DMS114 treated with DMSO at 0.1 percent for 48 hours (cell line): ENCODE results near the gene FAH.
A peak's percentile ranks its signal among the peaks of the same experiment; 100 is the strongest.
"Not testable (repeated sequence)": the region's sequence is repeated elsewhere in the genome, so short reads cannot be mapped to it uniquely, and the experiment has no call there.

Experiments
- DNase-seq: peaks from one replicate; lab custom pipeline; 2025; ENCODE audit not compliant: unreplicated experiment; lab: John Stamatoyannopoulos, UW

FAH gene

DNA sequence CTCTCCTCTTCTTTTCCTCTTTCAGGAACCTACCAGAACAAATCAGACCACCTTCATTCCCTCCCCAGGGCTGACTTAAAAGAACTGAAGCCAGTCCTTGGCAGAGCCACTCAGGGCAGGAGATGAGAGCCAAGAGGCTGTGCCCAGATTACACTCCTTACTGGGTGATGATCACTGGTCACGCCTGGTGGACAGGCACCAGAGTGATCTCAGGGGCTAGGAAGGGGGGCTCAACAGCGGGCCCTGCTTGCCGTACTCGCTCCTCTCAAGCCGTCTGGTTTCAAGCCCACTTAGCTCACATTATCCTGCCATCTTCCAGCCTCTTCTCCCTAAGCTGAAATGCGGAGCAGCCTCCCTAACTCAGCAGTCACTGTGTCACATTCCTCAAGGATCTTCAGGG lies 1.7 kb upstream of the FAH start:
- DNase-seq, result no peak

DNA sequence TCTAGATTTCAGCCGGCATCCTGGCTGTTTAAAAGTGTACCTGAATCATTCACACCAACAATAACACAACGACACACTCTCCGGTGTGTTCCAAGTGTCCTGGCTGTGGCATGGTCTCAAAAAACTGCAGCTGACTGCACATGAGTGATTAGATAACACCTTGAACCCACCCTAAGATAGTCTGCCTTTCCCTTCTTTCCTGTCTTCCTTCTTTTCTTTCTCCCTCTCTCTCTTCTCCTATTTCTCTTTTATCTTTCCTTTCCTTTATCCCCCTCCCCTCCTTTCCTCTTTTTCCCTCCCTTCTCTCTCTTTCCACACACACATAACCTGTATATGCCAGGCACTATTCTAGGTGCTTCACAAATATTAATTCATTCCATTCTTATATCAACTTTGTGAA lies 1.2 kb upstream of the FAH start:
- DNase-seq, result no peak

DNA sequence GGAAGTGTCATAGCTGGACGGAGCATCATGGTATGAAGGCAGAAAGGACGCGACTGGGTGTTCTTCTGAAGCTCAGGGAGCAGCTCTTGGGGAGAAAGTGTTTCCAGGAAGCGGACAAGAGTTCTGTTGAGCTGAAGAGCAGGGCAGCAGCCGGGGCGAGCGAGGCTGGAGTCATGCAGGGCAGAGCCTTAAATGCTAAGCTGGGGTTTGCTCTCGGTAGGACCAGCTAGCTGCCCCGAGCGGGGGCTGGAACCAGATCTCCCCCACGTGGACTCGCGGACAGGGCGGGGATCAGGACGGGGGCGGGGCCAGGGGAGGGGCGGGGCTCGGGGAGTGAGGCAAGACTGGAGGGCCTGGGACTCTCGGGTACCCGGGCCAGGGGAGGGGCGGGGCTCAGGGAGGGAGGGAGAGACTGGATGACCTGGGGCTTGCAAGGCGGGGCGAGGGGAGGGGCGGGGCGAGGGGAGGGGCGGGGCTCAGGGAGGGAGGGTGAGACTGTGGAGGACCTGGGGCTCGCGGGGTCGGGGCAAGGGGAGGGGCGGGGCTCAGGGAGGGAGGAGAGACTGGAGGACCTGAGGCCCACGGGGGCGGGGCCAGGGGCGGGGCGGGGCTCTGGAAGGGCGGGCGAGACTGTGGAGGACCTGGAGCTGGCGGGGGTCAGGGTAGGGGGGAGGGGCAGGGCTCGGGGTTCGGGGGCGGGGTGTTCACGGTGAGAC lies 461 bp upstream of the FAH start:
- peak; percentile 76 for DNase-seq

DNA sequence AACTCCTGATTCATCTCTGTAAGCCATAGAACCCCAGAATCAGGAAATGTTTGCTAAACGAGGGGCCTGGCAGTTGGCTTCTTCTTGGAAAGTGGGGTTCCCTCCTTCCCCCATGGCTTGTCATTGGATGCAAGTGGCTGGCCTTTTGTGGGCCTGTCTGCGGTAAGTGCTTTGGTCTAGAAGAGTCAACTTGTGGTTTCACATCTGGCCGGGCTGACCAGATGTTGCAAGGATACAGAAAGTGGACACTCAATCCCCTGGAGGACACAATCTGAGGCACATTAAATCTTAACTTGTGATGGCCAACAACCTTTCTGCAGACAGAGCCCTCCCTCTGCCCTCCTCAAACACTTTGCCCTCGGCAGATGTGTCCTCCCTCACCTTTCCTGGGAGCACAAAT lies 1.1 kb downstream of the FAH start:
- DNase-seq, result no peak

DNA sequence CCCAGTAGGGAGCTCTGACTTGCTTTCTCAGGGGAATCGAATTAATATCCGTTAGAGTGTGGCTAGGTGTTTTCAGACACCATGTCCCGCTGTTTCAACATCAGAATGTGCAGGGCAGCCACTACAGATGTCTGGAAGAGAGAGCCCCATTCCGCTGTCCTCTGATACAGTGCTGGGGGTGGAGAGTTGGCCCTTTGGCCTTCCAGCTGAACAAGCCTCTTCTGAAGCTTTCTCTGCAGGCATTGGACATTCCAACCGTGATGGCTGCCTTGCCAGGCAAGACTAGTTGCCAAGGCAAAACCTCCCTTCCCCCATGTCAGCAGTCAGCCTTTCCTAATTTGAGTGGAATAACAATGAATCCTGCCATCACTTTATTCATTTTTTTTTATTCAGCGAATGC lies 1.5 kb downstream of the FAH start:
- no peak for DNase-seq

DNA sequence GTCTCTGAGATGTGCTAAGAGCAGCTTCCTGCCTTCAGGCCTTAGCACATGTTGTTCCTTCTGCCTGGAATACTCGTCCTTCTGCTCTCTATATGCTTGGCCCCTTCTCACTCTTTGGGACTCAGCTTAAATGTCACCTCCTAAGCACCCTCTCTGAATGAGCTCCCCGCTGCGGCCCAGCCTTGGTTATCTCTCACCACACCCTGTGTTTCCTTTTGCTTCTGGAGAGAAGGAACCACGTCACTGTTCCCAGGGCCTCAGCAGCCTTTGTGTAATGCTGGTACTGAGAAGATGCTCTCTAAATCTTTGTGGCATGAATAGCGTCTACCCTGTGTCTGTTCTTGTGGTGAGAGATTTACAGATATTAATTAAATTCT lies 2.2 kb downstream of the FAH start:
- no peak for DNase-seq

DNA sequence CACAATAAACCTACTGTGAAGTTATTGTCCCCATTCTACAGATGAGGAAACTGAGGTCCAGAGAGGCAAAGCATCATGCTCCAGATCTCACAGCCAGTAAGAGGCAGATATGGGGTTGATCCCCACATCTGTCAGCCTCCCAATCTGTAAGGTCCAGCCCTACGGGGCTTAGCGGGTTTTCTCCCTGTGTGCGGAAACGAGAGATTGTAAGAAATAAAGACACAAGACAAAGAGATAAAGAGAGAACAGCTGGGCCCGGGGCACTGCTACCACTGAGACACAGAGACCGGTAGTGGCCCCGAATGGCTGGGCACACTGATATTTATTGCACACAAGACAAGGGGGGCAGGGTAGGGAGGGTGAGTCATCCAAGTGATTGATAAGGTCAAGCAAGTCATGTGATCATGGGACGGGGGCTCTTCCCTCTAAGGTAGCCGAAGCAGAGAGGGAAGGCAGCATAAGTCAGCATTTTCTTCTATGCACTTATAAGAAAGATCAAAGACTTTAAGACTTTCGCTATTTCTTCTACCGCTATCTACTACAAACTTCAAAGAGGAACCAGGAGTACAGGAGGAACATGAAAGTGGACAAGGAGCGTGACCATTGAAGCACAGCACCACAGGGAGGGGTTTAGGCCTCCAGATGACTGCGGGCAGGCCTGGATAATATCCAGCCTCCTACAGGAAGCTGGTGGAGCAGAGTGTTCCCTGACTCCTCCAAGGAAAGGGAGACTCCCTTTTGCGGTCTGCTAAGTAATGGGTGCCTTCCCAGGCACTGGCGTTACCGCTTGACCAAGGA lies 2.8 kb downstream of the FAH start:
- not testable (repeated sequence) for DNase-seq

DNA sequence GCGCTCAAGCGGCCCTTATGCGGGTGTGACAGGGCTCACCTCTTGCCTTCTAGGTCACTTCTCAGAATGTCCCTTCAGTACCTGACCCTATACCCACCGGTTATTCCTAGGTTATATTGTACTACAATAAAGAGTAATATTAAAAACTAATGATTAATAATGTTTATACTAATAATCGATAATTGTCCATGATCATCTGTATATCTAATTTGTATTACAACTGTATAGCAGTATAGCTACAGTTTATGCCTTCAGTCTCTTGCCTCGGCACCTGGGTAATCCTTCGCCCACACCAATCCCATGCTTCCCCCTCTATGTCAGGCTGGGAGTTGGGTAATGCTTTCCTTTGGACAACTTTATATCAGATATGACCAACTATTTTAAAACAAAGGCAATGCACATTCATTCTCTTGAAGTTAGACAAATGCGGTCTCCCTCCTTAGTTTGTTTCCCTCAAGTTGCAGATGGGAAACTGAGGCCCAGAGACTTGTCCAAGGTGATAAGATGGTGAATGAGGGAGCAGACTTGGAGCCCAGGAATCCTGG lies 3.4 kb downstream of the FAH start:
- no peak for DNase-seq

DNA sequence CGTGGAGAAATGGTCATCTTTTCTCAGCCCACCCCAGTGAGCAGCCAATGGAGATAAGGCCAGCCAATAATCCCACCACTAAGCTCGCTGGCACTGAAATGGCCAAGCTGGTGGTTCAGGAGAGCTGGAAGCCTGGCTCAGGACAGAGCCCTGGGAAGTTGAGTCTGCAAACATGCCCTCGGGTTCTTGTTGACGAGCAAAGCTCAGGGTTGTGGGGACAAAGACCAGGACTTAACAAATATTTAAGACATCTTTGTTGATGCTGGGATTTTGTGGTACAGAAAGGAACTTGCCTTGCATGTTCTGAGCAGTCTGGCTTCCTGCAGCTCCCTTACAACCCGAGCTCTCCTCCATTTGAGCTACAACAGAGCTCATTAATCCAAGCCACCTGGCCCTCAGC lies 4.4 kb downstream of the FAH start:
- no peak for DNase-seq

DNA sequence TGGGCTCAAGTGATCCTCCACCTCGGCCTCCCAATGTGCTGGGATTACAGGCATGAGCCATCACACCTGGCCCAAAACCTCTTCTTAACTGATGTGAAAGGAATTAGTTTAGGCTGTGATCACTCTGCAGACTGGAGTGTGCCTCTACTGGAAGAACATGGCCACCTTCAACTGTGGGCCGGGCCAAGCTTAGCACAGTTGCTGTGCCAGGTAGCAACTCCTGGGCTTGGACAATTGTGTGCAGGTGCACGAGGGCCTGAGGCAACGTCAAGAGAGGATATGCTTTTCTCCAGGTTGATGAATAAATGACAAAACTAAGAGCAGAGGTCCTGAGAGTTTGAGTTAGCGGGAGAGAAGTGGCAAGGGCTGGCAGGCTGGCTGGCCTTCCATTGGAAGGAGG lies 6.5 kb downstream of the FAH start:
- DNase-seq, result no peak

DNA sequence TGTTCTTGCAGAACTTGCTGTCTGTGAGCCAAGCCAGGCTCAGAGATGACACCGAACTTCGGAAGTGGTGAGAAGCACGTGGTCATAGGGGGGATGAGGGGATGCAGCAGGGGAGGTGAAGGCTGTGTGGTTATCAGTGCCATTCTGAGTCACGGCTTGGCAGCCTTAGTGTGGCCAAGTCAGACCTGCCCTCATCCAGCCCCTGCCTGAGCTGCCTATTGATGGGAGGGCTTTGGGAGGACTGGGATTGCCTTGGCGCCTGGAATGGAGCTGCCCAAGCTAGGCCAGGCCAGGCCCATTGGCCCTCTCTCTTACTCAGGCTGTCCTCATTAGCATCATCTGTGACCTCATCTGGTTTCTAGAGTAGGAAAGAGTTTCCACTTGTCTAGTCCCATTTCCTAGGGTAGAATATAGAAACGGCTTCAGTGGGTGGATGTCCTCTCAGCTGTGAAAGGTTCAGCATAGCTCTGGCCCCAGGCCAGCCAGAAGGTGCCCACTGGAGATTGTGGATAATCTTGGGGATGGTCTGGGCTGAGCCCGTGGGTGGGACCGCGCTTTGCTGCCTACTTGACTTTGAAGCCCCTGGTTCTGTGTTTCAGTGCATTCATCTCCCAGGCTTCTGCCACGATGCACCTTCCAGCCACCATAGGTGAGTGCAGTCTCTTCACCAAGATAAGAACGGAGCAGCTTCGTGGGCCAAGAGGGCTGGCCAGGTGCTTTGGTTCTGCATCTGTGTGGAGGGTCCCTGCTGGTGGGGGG lies 7.2 kb downstream of the FAH start:
- no peak for DNase-seq

DNA sequence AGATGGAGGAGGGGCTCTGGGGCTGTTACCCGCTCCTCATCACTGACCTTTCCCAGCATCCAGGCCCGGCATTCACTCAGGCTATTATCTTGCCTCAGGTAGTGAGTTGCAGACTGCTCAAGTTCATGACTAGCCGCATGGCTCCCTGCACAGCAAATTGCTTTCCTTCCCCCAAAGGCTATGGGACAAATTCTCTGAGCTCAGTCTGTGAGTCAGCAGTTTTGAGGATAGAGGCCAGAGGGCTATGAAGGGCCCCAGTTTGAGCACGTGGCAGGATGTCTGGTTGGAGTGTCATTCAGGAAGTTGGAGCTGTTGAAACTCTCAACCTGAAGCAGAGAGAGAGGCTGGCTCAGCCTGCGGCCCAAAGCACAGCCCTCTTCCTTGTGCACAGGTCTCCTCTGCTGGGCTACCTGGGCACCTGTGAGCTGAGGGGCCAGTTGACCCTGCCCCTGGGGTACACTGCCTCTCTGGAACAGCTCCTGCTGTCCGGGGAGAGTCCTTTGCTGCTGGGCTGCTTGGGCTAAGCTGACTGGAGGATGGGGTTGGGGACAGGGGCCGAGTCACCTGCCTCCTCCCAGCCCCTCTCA lies 7.9 kb downstream of the FAH start:
- no peak for DNase-seq

DNA sequence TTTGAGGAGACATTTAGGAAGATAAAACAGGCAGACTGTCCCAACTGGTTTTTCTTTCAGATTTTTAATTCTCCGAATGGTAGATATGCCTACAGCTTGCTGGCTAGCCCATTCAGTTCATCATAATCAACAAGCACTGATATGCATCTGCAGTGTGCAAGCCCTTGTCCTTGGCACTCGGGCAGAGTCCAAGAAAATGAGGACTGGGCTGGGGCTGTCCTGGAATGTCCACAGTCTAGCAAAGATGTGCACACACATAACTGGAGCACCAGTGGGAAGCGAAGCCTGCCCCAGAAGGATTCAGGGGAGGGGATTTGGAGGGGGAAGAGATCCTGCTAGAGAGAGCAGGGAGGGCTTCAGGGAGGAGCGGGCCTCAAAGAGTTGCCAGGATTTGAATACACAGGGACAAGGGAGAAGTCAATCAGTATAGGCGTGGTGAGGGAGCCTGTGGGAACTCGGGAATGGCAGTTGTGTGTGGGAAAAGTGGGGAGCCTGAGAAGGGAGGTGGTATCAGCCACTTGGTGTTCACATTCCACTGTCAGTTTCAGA lies 8.7 kb downstream of the FAH start:
- no peak for DNase-seq

DNA sequence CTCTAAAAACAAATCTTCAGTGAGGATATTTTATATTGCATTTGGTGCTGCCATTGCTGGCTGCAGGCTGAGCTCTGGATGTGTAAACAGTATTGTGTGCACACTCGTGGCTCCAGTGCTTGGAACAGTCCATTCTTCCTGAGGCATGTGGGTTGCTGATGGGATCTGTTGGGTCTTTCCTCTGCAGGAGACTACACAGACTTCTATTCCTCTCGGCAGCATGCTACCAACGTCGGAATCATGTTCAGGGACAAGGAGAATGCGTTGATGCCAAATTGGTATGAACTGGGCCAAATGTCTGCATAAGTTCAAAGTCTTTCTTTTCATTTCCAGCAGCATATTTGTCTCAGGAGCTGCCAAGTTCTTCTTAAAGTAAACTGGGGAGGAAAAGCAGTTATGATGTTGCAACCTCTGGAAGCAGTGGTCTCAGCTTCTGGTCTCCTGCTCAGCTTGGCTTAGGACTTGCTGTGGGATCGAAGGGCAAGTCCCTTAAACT lies 9.3 kb downstream of the FAH start:
- no peak for DNase-seq

DNA sequence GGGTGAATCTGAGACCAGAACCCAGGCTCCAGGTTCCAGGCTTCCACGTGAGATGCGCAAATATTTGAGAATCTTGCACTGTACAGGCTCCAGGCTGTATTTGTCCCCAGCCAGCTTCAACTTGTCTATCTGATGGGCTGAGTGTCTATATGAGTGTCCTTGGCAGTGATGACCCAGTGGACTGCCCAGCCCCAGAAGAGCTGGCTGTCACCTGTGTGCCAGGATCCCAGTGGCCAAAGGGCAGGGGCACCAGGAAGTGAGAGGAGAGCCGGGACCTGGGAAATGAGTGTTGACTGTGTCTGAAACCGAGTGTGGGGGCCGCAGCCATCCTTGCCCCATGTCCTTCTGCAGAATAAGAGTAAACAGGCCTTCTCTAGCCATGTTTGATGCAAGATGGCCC lies 10.4 kb downstream of the FAH start:
- no peak for DNase-seq

DNA sequence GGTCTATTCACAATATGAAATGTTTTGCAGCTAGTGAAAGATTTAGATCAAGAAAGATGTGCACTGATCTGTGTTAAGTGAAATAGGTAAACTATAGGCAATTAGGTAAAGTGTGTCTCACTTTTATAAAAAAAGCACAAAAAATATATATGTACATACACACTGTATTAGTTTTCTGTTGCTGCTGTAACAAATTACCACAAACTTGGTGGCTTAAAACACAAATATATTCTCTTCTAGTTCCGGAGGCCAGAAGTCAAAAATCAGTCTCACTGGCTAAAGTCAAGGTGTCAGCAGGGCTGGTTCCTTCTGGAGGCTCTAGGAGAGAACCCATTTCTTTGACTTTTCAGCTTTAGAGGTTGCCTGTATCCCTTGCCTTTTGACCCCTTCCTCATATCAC lies 11.1 kb downstream of the FAH start:
- DNase-seq, result no peak

DNA sequence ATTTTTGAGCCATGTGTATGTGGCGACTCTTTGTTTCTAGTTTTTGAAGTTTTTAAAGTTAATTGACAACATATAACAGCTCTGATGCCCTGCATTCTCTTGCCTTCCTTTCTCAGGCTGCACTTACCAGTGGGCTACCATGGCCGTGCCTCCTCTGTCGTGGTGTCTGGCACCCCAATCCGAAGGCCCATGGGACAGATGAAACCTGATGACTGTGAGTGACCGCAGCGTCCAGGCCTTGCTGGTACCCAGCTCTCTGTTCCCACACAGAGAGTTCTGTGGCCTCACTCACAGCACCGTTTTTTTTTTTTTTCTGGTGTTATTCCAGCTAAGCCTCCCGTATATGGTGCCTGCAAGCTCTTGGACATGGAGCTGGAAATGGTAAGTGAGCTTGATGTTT lies 15.1 kb downstream of the FAH start:
- DNase-seq, result no peak

DNA sequence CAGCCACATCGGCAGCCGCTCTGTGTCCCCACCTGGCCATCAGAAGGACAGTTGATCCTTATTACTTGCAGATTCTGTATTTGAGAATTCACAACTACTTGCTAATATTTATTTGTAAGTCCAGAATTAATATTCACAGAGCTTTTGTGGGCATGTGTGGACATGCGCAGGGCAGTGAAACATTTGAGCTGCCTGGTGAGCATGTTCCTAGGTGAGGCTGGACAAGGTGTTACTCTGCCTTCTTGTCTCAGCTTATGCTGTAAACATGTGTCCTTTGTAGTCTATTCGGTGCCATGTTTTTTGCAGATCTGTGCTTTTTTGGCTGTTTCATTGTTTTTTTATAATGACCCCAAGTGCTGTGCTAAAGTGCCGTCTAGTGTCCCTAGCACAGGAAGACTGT lies 15.6 kb downstream of the FAH start:
- no peak for DNase-seq

DNA sequence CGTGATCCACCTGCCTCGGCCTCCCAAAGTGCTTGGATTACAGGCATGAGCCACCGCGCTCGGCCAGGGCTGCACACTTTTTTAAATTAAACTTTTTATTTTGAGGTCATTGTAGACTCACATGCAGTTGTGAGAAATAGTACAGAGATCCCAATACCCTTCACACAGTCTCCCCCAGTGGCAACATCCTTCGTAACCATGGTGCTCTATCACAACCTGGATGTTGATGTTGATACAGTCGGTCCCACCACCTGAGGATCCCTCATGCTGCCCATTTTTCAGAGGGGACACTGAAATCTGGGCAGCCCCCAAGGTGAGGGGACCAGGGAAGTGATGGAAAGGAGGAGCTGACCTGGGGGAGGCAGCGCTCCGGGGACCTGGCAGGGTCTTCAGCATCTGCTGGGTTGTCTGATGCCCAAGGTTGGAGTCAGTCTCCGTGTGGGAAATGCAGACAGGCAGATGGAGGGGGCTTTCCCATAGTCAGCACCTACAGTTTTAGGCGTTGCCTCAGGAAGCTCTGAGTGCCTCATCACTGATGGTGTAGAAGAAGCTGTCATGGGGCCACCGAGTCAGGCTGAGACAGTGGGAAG lies 17.1 kb downstream of the FAH start:
- DNase-seq, result no peak

DNA sequence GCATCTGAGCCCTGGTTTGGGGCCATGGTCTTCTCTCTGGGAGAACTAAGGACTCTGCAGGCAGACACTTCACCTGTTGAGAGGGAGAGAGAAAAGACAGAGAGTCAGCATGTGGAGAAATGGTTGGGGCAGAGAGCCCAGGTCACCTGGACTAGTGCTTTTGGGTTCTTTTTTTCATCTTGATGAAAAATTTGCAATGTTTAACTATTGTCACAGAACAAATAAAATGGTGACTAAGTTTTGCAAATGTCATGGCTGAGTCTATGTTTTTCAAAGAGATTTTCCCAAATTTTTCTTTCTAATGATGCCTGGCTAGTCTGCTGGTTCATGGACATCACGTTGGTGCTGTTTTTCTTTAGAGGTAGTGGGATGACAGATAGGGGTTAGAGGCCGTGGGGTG lies 17.8 kb downstream of the FAH start:
- no peak for DNase-seq

DNA sequence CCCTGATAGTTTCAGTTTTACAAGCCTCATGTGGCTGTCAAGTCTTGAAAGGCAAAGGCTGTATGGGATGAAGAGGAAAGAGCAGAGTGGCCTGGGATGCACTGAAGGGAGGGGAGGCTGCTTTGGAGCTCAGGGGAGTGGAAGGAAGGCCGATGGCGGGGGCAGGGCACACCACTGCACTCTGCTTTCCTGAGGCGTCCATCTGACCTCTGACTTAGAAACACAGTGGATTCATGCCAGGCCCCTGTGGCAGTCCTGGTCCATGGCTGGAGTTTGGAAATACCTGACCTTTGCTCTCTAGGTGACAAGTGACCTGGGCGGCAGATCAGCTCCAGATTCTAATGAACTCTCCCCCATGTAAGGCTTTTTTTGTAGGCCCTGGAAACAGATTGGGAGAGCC lies 19.0 kb downstream of the FAH start:
- DNase-seq, result no peak
